ENCODE results near the gene C20orf141.
"Not testable (repeated sequence)": the region's sequence is repeated elsewhere in the genome, so short reads cannot be mapped to it uniquely, and the experiment has no call there.

The C20orf141 gene

DNA sequence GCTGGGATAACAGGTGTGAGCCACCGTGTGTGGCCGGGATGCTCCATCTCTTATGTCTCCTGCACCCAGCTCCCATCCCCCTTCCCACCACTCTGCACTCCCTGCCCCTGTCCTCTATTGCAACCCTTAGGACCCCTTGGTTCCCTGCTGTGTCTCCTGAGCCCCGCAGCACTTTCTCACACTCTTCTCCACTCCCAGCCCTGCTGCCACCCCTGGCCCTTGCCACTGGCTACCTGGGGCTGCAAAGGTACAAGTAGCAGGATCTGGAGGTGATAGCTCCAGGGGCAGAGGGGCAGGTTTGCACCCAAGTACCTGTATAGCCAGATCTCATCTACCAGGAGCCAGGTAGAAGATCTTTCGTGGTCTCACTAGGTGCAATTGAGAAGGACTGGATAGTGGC, 7.8 kb upstream of the C20orf141 start:
- Mint-ChIP-seq H3K36me3 (no peaks in the 10 kb centered on the region), H3K27ac (no peak overlapping the region), H3K4me1 (no peaks in the 10 kb centered on the region), H3K4me3 (no peak overlapping the region), H3K27me3 (peaks cover 74% of the 10 kb centered on the region), H3K9me3 (peaks cover 1% of the 10 kb centered on the region)
- no peak for ATAC-seq

- ATAC-seq, H3K36me3 Mint-ChIP-seq, H3K27ac Mint-ChIP-seq, H3K4me3 Mint-ChIP-seq, H3K4me1 Mint-ChIP-seq, H3K9me3 Mint-ChIP-seq: not testable (repeated sequence)
- peaks cover 74% of the 10 kb centered on the region for H3K27me3 Mint-ChIP-seq
These were observed 6.9 kb upstream of the C20orf141 start for GRCh38 chr20:2807929-2808328.

DNA sequence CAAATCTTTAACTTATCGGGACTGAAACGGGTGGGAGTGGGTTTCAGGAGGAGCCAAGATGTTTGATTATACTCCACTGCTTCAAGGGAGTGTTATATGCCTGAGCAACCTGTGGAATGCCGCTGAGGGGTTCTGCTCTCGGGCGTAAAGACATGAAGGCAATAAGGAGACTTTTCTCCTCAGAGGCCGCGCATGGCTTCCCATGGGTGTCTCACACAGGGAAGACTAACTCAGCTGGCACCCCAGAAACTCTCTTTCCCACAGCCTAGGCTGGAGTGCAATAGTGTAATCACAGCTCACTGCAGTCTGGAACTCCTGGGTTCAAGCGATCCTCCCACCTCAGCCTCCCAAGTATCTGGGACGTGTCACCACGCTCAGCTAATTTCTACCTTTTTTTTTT, 5.1 kb upstream of the C20orf141 start:
- Mint-ChIP-seq H3K27me3 (peaks cover 83% of the 10 kb centered on the region), H3K4me1 (no peaks in the 10 kb centered on the region), H3K36me3 (no peaks in the 10 kb centered on the region), H3K4me3 (no peak overlapping the region), H3K9me3 (peaks cover 7% of the 10 kb centered on the region), H3K27ac (no peak overlapping the region)
- ATAC-seq = no peak

DNA sequence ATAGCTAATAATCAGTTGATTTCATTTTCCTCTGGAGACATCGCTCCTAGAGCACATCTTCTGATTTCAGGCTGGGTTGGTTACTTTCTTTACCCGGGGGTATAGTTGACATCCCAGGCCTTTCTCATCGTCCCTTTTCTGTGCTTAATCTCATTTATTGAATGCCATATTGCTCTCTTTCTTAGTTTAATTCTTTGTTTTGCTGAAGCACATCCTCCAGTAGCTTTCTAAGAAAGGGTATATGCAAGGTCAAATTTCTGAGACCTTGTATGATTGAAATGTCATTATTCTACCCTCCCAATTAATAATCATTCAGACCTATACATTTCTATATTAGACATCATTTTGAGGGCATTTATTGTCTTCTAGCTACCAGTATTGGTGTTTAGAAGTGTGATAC, 2.6 kb upstream of the C20orf141 start:
- Mint-ChIP-seq H3K9me3 (peaks cover 7% of the 10 kb centered on the region), H3K4me3 (no peak overlapping the region), H3K27ac (no peak overlapping the region), H3K27me3 (peaks cover 85% of the 10 kb centered on the region), H3K4me1 (no peaks in the 10 kb centered on the region), H3K36me3 (no peaks in the 10 kb centered on the region)
- no peak for ATAC-seq

DNA sequence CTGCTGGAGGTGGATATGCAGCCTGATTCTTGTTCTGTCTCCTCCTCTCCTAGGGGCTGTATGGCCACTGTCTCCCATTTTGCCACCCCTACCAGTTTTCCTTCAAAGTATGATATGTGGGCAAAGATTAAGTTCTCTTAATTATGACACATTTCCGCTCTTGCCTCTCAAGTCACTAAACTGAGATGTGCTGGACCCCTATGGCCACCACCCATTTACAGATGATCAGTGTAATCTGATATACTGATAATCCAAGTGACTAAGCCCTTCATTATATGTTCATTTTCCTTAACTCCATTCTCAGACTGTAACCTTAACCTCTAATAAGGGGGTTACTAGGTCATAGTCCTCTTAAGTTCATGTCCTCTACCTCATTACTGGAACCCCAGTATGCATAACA, 711 bp upstream of the C20orf141 start:
- Mint-ChIP-seq H3K27me3 (peaks cover 88% of the 10 kb centered on the region), H3K36me3 (no peaks in the 10 kb centered on the region), H3K4me1 (no peaks in the 10 kb centered on the region), H3K27ac (no peak overlapping the region), H3K9me3 (peaks cover 7% of the 10 kb centered on the region), H3K4me3 (no peak overlapping the region)
- no peak for ATAC-seq

- Mint-ChIP-seq H3K4me3 (no peak overlapping the region), H3K9me3 (peaks cover 7% of the 10 kb centered on the region), H3K27me3 (peaks cover 96% of the 10 kb centered on the region), H3K36me3 (no peaks in the 10 kb centered on the region), H3K27ac (no peak overlapping the region), H3K4me1 (peaks cover 3% of the 10 kb centered on the region)
- no peak for ATAC-seq
These were observed 584 bp downstream of the C20orf141 start for GRCh38 chr20:2815242-2815900.

DNA sequence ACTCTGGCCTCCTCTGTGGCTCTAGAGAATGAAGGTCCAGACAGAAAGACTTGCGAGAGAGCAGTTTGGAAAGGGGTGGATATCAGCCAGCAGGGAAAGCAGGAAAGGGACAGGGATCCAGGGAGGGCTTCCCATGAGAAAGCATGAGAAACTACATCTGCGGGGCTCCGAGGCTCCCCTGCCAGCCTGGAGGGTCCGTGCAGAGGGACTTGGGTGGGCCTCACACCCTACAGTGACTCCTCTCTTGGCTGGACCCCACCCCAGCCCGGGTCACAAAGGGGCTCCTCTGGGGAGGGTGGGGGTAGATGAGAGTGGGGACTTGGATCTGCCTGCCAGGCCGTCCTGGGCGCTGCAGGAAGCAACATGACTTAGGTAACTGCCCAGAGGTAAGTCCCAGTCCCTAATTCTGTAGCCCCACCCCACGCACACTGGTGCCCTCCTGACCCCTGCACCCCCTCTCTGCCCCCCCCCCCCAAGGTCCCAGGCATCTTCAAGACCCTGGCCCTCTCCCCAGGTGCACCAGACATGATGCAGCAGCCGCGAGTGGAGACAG, 1.3 kb downstream of the C20orf141 start, which contains the start of gene TMEM239:
Gene TMEM239, plus strand, starts transcription at position 335 of the 553 bp plus-strand sequence. Its CDS starts 191 bp downstream, at position 526.
- ATAC-seq = peak; percentile 4
- Mint-ChIP-seq H3K4me3 (no peak within 1 kb of the TSS), H3K27ac (no peak within 1 kb of the TSS), H3K4me1 (peaks cover 8% of the 10 kb centered on the region), H3K36me3 (no peaks in the 10 kb centered on the region), H3K27me3 (peaks cover 98% of the 10 kb centered on the region), H3K9me3 (peaks cover 7% of the 10 kb centered on the region)

GRCh38 chr20:2816583-2817340, 2.0 kb downstream of the C20orf141 start:
- peaks cover 8% of the 10 kb centered on the region for H3K4me1 Mint-ChIP-seq
- no peak overlapping the region for H3K4me3 Mint-ChIP-seq
- H3K27me3 Mint-ChIP-seq = peaks cover 96% of the 10 kb centered on the region
- no peaks in the 10 kb centered on the region for H3K36me3 Mint-ChIP-seq
- no peak overlapping the region for H3K27ac Mint-ChIP-seq
- H3K9me3 Mint-ChIP-seq = peaks cover 7% of the 10 kb centered on the region
- peak; percentile 25 for ATAC-seq

- Mint-ChIP-seq H3K9me3 (peaks cover 3% of the 10 kb centered on the region), H3K27me3 (peaks cover 96% of the 10 kb centered on the region), H3K36me3 (no peaks in the 10 kb centered on the region), H3K27ac (no peak overlapping the region), H3K4me1 (peaks cover 8% of the 10 kb centered on the region), H3K4me3 (no peak overlapping the region)
- ATAC-seq = no peak
These were observed 2.5 kb downstream of the C20orf141 start for GRCh38 chr20:2817341-2817726.

DNA sequence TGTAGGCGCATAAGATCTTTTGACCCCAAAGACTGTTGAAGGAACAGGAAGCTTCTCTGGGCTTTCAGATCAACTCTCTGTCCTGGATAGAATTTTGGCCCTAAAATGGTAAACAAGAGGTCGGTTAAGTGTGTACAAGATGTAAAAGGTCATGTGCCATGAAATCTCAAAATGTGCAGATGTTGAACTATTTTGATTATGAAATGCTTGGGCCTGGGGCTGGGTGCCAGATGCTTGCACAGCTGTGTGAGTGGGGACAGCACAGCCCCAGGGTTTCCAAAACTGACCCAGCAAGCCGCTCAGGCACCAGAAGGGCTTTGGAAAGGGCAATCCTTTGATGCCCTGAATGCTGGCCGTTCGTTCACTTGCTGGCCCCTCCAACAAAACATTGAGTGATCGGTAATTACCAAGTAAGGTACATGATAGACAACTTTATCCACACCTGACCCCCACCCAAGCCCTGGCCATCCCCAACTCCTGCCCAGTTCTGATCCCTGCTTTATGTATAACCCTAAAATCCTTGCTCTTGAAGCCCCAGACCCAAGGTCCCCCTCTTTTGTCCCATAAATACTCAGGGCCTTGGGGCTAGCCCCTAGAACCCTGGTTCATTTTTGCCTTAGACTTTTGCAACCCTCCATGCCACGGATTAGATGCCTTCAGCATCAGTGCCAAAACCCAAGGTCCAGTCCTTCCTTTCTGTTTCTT, 3.3 kb downstream of the C20orf141 start:
- no peaks in the 10 kb centered on the region for H3K36me3 Mint-ChIP-seq
- ATAC-seq = no peak
- H3K27ac Mint-ChIP-seq = no peak overlapping the region
- no peaks in the 10 kb centered on the region for H3K9me3 Mint-ChIP-seq
- peaks cover 8% of the 10 kb centered on the region for H3K4me1 Mint-ChIP-seq
- no peak overlapping the region for H3K4me3 Mint-ChIP-seq
- H3K27me3 Mint-ChIP-seq = peaks cover 89% of the 10 kb centered on the region

DNA sequence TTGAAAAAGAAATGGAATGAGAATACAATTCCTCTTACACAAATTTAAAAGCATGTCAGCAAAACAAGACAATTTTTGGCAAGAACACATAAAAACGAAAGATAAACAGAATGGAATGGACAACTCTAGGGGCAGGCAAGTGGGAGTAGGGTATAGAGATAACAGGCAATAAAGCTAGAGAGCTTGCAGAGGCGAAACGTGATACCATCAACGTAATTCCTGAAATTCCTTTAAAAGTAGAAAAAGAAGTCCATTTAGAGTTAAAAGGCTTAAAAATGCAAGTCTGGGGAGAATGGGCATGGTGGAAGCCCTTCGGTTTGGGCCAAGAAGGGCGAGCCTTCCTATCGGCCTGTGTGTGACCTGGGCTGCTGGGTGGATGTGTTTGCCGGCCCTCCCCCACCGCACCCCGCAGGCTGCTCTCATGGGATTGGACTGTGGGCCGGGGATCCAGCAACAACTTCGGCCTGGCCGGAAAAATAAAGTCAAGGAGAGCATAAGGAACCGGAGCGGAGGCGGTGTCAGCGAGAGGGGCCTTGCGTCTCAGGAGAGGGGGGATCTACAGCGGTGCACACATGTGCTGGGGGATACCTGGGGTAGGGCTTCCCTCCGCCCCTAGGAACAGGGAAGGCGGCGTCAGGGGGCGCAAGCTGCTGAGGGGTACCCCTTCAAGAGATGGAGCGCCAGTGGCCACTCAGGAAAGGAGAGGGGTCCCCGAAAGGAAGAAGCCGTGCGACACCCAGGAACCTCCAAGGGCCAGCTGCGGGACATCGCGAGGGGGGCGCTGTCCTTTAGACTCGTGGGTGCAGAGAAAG, 5.5 kb downstream of the C20orf141 start:
- Mint-ChIP-seq H3K27me3 (peaks cover 68% of the 10 kb centered on the region), H3K4me3 (no peak overlapping the region), H3K36me3 (no peaks in the 10 kb centered on the region), H3K4me1 (peaks cover 8% of the 10 kb centered on the region), H3K27ac (no peak overlapping the region), H3K9me3 (no peaks in the 10 kb centered on the region)
- ATAC-seq = no peak

DNA sequence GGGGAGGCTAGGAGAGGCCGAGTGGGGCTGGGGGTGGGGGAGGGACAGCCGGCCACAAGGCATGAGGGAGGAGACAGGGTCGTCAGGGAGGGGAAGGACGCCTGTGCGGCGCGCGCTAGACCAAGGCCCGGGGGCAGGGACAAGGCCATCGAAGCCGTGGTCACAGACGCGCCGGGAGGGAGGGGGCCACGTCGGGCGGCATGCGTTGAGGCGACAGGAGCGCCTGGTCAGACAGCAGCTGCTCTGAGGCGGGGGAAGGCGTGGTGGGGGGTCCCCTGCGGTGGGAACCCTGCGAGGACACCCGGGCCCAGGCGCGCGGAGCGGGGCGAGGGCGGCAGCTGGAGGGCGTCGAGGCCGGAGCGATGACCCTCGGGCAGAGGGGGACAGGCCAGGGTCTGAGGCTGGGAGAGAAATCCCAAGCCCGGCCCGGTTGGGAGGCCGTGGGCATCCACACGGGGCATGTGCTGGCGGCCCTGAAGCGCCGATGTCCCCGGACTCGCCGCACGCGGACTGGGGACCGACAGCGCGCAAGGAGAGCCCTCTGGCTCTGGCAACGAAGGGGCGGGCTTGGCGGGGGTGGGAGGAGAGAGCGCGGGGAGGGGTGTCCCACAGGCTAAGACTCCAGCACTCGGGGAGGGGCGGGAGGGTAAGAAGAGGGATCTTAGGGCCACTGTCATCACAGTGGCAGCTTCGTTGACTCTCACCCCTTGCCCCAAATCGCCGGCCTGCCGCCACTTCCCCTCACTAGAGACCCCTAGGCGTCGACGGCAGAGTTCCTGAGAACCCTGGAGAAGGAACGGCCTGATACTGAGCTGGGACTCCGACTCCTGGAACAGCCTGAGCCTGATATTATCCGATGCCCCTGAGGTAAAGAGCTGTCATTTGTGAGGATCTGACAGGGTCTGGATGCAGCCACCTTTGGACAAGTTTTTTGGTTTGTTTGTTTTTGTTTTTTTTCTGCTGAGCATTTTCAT, 6.4 kb downstream of the C20orf141 start:
- Mint-ChIP-seq H3K4me3 (no peak overlapping the region), H3K9me3 (no peaks in the 10 kb centered on the region), H3K36me3 (no peaks in the 10 kb centered on the region), H3K4me1 (peaks cover 8% of the 10 kb centered on the region), H3K27me3 (peaks cover 59% of the 10 kb centered on the region), H3K27ac (no peak overlapping the region)
- ATAC-seq = peak; percentile 34

DNA sequence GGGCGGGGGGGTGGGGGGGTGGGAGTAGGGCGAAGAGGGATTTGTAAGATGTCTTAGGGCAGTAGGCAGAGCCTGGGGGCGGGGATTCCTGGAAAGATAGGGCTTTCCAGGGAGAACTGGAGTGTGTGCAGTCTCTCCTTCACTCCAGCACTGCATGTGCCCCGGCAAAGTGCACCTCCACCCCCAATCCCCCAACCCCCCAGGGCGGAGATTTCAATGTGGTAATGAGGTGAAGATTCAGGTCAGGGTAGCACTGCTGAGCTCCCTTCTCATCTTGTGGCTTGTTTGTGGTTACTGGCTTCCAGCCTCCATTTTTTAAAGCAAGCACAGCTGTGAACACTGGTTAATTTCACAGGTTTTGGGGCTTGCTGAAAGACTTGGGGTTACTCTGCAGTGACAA, 7.3 kb downstream of the C20orf141 start:
- Mint-ChIP-seq H3K4me3 (no peak overlapping the region), H3K9me3 (no peaks in the 10 kb centered on the region), H3K27me3 (peaks cover 56% of the 10 kb centered on the region), H3K4me1 (peaks cover 12% of the 10 kb centered on the region), H3K36me3 (no peaks in the 10 kb centered on the region), H3K27ac (no peak overlapping the region)
- no peak for ATAC-seq

DNA sequence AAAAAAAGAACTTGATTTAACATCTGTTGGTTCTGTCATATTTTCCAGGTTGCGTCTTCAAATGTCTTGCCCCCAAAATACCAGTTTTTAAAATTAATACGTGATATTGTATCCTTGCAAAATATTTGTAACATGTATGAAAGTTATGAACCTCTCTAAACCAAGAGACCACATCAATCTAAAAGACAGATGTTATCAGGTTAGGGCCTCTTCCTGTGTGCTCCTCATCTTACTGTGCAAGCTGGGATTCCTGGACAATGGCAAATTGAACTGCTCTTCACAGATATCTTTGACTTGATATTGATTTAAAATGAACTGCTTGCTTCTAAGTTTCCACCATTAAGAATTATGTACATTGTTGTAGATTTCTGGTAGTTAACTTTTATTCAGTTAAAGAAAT, 11.0 kb downstream of the C20orf141 start:
- ATAC-seq = no peak
- H3K27ac Mint-ChIP-seq = no peak overlapping the region
- no peaks in the 10 kb centered on the region for H3K9me3 Mint-ChIP-seq
- no peak overlapping the region for H3K4me3 Mint-ChIP-seq
- H3K4me1 Mint-ChIP-seq = peaks cover 5% of the 10 kb centered on the region
- H3K27me3 Mint-ChIP-seq = peaks cover 40% of the 10 kb centered on the region
- H3K36me3 Mint-ChIP-seq = no peaks in the 10 kb centered on the region
